Putamen (tissue), 1 donor: ENCODE results near the gene ARID3A.

ENCODE experiments used
- DNase-seq: peaks from one replicate; pipeline ENCODE4 v3.0.0-alpha.2; 2016; ENCODE audit warnings: low spot score

ARID3A gene

DNA sequence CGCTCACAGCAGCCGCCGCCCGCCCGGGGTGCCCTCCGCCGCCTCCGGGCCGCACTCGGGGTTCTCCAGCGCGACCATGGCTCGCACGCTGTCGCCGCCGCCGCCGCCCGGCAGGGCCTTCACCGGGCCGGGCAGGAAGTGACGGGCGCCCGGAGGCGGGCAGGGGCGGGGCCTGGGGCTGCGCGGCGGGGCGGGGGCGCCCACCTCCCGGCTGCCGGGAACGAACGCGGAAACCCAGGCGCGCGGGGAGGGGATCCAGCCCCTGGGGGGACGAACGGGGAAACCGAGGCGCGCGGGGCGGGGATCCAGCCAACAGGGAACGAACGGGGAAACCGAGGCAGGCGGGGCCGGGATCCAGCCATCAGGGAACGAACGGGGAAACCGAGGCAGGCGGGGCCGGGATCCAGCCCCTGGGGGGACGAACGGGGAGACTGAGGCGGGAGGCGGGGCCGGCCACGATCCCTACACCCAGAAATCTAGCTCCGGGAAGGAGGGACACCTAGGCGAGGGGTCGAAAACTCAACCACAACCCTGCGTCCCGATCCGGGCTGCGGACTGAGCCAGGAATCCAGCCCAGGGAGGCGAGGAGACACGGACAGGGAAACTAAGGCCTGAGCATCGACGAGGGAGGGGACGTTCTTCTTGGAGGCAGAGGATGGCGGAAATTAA is 12.6 kb upstream of the ARID3A start, which contains the start of gene R3HDM4:
Gene R3HDM4 (minus strand): TSS at position 140 of the 669 bp plus-strand sequence. CDS start 62 bp downstream, at position 78.
- peak; percentile 64 for DNase-seq

DNA sequence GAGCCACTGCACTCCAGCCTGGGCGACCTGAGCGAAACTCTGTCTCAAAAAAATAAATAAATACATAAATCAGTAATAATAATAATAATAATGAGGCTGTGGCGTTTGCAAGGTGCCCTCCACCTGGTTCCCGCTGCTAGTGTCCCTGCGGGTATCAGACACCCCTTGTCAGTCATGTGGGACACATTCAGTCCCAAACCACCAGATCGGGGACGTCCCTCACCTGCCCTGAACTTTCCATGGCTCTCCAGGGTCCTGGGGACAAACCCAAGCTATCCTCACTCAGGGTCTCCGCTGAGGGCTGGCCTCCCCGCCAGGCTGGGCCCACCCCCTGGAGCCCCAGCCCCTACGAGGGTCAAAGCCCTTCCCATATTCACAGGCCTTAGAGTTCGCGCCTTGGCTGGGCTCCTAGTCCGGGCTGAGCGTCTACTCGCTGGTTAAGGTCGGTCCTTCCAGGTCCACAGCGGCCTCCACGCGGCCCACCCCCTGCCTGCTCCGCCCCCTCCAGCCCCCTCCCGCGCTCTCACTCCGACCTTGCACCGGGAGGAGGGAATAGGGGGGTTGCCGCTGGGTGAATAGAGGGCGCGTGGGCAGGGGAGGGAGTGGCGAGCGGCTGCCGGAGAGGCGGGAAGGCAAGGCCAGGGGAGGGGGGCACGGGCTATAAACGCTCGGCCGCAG is 9.1 kb upstream of the ARID3A start:
- DNase-seq, result no peak

DNA sequence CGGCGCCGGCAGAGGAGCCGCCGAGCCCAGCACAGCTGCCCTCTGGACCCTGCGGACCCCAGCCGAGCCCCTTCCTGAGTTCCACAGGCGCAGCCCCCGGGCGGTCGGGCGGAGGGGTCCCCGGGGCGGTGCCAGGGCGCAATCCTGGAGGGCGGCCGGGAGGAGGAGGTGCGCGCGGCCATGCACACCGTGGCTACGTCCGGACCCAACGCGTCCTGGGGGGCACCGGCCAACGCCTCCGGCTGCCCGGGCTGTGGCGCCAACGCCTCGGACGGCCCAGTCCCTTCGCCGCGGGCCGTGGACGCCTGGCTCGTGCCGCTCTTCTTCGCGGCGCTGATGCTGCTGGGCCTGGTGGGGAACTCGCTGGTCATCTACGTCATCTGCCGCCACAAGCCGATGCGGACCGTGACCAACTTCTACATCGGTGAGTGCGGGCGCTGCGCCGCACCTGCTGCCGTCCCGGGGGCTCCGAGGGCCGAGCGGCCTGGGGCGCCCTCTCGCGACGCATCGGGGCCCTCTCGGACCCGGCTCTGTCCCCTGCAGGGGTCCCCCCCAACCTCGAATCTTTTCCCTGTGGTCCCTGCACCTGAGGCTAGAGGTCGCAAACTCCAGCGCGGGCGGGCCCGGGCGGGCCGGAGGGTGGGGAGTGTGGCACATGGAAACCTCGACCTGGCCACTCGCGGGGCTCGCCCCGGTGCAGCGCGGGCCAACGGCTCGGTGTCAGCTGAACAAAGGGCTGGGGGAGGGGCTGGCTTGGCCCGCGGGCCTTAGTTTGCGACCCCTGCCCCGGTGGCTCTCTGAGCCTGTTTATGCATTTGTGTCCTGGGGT is 8.3 kb upstream of the ARID3A start, which contains the start of gene KISS1R:
Gene KISS1R (plus strand): TSS at position 11 of the 829 bp plus-strand sequence. CDS start 170 bp downstream, at position 181.
- DNase-seq, result no peak

DNA sequence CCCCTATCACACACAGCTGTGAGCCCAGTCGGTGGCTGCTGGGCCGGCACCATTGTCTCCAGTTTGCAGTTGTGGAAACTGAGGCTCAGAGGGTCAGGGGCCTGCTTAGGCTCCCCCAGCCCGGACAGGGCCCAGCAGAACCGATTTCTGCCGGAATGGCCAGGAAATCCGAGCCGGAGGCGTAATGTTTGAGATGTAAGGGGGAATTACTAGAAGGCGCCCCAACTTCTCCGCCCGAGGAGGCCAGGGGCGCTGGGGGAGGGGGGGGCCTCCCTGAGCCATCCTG is 7.7 kb upstream of the ARID3A start:
- no peak for DNase-seq

DNA sequence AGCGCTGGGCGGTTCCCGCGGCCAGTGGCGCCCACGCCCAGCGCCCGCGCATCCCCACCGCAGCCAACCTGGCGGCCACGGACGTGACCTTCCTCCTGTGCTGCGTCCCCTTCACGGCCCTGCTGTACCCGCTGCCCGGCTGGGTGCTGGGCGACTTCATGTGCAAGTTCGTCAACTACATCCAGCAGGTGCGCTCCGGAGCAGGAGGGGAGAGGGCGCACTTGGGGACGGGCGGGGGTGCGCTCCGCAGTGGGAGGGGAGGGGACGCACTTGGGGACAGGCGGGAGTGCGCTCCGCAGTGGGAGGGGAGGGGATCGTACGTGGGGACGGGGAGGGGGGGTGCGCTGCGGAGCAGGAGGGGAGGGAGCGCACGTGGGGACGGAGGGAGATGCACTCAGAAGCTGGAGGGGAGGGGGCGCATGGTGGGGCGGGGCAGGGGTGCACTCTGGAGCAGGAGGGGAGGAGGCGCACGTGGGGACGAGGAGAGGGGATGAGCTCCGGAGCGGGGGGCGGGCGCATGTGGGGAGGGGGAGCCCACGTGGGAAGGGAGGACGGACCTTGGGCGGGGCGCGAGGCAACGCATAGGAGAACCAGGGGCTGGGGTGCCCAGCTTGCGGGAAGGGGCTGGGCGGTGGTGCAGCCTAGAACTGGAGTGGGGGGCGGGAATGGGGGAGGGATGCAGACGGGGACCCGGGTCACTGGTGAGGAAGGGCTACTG is 7.2 kb upstream of the ARID3A start:
- no peak for DNase-seq

DNA sequence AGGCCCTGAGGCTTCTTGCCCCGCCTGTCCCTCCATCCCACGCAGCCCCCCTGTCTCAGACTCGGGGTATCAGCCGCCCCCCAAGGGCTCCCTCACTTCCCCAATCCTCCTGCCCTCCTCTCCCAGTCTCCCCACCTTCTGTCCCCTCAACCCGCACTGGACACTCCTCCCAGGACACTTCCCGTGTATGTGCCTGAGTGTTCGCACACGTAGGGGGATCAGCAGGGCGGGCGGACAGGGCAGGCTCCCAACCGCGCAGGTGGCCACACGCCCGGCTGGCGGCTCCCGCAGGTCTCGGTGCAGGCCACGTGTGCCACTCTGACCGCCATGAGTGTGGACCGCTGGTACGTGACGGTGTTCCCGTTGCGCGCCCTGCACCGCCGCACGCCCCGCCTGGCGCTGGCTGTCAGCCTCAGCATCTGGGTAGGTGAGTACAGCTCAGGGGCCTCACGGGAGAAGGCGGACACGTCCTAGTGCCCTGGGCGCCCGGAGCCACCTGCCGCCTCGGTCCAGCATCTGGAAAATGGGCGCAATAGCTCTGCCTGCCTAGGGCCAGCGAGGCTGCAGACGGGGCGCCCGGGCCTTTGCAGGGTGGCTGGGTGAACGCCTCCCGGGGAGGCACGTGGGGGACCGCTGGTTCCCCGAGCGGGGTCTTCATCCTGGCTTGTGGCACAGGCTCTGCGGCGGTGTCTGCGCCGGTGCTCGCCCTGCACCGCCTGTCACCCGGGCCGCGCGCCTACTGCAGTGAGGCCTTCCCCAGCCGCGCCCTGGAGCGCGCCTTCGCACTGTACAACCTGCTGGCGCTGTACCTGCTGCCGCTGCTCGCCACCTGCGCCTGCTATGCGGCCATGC is 6.4 kb upstream of the ARID3A start:
- no peak for DNase-seq

DNA sequence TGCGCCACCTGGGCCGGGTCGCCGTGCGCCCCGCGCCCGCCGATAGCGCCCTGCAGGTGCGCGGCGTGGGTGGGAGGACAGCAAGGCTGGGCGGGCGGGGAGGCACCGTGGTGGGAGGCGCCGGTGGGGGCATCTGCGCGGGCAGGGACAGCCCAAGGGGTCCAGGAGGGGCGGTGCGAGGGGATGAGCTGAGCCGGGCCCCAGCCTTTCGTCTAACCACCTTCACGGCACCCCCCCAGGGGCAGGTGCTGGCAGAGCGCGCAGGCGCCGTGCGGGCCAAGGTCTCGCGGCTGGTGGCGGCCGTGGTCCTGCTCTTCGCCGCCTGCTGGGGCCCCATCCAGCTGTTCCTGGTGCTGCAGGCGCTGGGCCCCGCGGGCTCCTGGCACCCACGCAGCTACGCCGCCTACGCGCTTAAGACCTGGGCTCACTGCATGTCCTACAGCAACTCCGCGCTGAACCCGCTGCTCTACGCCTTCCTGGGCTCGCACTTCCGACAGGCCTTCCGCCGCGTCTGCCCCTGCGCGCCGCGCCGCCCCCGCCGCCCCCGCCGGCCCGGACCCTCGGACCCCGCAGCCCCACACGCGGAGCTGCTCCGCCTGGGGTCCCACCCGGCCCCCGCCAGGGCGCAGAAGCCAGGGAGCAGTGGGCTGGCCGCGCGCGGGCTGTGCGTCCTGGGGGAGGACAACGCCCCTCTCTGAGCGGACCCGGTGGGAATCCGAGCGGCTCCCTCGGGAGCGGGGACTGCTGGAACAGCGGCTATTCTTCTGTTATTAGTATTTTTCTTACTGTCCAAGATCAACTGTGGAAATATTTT is 5.6 kb upstream of the ARID3A start:
- DNase-seq, result no peak

DNA sequence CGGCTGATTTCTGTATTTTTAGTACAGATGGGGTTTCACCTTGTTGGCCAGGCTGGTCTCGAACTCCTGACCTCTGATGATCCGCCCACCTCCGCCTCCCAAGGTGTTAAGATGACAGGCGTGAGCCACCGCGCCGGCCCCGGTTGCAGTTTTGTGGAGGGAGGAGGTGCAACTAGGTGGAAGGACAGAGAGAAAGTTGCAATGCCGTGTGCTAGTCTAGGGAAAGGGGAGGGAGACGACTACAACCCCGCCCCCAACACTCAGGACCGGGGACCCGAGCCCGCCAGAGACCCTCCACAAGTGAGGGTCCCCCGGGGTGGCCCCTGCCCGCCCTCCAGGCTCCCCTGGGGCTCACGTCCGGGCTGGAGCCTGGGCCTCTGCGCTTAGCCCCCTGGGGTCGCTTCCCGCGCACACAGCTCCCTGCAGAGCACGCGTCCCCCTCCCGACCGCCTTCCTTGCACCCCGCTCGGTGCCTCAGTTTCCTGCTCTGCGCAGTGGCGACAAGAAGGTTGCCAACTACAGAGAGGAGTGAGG is 1.2 kb upstream of the ARID3A start:
- DNase-seq, result no peak

DNA sequence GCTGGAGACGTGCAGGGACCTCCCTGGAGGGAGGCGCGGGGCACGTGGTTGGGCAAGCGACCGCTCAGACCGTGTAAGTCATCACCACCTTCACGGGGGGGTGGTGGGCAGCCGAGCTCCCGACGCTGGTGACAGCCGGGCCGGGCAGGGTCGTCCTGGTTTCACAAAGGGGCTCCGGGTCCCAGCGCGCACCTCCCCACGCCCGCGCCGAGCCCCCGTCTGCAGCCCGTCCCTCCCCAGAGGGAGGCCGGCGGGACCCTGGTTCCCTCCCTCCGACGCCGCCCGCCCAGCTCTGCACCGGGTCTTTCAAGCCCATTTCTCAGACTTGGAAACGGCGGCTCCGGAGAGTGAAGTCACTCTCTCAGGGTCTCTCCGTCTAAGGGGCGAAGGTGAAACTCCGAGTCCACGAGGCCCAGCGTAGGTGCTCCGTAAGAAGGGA is 729 bp upstream of the ARID3A start:
- no peak for DNase-seq

DNA sequence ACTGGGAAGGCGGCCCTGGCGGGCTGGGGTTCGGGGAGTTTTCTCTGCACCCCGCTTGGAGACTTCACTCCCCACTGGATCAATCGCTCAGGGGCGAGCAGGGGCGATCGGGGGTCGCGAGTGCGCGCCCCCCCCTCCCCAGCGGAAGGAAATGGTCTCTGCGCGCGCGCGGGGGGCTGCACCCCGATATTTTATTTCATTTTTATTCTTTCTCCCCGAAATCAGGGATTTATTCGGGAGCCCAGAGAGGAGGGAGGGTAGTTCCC is 421 bp downstream of the ARID3A start:
- DNase-seq, result no peak

DNA sequence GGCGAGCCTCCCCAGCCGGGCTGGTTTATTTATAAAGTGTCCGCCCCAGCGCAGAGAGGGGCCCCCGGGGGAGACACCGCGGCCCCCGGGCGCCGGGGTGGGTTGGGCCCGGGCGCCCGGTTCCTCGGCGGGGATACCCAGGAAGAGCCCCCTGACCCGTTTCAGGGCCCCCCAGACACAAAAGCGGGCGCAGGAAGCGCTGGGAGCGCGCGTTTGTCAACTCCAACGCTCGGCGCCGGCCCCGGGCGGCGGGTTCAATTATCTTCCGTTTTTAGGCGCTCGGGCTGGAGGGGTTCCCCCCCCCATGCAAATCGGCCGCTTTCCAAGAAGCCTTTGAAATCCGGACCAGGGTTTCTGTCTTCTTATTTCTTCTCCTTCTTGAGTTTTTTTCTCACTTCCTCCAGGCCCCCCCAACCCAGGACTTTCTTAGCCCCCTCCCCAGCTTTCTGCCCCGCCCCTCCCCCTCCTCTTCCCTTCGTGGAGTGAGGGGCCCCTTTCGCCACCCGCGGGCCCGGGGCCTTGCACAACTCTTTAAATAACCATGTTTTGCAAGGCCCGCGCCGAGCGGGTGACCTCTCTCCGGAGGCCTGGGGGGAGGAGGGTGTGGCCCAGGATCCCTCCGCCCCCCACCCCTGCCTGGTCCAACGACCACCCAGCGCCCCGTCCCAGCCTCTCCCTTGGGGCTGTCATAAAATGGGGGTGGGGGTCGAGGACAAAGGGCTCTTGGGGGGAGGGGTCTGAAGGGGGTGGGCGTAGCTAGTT is 935 bp downstream of the ARID3A start:
- no peak for DNase-seq

DNA sequence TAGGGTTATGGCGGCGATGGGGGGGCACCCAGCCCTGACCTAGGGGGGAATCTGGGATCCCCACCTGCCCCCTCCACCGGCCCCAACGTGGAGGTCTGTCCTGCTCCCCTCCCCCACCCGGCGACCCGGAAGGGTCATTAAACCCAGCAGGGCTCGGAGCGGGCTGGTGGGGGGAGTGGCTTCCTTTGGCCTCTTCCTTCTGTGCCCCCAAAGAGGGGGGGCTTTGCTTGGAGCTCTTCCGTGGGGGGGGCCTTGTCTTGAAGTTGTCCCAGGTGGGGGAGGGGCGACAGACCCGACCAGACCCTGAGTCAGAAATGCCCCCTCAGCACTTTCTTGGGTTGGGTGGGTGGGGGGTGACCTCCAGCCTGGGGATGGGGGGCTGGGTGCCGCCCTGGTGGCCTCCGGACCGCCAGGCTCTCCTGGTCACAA is 1.5 kb downstream of the ARID3A start:
- DNase-seq, result no peak

DNA sequence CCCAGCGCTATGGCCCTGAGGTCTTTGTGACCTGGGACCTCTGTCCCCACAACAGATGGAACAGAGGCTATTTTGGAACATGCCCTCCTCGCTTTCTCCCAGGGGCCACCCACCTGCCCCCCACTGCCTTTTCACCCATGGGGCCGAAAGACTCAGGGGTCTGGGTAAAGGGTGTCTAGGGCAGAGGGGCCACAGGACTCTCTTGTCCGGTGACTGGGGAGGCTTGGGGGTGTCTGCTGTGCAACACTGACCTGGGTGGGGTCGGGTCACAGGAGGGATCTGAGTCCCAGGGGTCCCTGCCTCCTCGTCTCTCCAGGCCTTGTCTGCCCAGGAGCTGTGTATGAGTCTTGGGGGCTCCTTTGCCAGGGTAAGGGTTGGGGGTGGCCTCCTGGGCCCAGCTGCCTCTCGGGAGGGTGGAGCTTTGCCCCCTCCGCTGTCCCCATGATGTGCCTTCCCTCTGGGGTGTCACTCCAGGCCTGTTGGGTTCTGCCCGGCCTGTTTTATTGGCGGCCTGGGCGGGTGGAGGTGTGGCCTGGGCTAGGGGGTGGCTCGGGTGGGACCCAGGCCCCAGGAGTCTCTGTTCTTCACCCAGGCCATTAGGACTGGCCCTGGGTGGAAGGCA is 2.1 kb downstream of the ARID3A start:
- no peak for DNase-seq

DNA sequence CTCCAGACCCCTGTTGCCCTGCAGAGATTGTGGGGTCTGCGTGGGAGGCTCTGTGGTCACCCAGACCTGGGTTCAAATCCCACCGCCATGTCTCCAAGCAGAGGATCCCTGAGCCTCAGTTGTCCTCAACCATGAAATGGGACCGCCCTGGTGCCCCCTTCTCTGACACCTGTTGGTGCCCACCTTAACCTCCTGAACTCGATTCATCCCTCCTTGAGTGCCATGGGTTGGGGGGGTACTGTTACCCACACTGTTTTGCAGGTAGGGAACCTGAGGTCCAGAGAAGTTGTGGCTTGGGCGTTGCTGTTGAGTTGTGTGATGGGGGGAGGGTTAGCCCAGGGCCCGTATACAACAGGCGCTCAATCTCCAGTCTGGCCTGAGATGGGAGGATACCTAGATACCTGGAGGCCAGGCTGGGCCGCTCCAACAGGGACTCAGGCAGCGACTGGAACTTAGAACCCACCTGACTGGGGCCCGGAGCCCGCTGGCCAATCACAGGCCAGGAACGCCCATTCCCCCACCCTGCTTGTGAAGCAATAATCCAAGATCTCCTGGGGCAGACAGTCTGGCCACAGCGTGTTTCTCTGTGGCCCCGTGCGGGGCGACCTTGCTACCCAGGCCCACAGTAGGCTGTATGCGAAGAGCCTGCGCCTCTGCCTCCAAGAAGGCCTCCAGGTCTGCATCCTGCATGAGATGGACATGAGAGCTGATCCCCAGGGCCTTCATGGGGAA is 2.8 kb downstream of the ARID3A start:
- no peak for DNase-seq

DNA sequence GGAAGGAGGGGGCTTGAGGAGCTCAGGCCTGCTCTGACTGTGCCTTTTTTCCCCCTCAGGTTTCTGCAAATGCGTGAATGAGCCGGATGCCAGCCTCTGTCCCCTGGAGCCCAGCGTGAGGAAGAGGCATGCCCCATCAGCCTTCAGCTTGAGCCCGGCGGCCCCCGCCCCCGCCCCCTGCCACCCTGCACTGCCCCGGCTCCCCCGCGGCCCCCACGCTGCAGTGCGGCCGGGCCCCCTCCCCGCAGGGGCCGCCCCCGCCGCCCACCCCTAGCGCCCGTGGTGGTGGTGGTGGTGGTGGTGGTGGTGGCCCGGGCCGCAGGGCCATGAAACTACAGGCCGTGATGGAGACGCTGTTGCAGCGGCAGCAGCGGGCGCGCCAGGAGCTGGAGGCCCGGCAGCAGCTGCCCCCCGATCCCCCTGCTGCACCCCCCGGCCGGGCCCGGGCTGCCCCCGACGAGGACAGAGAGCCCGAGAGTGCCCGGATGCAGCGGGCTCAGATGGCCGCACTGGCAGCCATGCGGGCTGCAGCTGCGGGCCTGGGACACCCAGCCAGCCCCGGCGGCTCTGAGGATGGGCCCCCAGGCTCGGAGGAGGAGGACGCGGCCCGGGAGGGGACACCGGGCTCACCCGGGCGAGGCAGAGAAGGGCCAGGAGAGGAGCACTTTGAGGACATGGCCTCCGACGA is 3.5 kb downstream of the ARID3A start:
- DNase-seq, result no peak

DNA sequence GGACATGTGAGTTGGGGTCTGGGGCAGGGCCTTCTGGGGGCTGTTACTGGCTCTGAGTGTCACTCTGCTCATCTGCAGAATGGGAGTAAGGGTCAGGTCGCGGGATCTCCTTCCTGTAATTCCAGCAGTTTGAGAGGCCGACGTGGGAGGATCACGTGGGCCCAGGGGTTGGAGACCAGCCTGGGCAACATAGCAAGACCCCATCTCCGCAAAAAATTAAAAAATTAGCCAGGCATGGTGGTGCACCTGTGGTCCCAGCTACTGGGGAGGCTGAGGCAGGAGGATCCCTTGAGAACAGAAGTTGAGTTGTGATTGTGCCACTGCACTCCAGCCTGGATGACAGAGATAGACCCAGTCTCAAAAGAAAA is 4.0 kb downstream of the ARID3A start:
- no peak for DNase-seq

DNA sequence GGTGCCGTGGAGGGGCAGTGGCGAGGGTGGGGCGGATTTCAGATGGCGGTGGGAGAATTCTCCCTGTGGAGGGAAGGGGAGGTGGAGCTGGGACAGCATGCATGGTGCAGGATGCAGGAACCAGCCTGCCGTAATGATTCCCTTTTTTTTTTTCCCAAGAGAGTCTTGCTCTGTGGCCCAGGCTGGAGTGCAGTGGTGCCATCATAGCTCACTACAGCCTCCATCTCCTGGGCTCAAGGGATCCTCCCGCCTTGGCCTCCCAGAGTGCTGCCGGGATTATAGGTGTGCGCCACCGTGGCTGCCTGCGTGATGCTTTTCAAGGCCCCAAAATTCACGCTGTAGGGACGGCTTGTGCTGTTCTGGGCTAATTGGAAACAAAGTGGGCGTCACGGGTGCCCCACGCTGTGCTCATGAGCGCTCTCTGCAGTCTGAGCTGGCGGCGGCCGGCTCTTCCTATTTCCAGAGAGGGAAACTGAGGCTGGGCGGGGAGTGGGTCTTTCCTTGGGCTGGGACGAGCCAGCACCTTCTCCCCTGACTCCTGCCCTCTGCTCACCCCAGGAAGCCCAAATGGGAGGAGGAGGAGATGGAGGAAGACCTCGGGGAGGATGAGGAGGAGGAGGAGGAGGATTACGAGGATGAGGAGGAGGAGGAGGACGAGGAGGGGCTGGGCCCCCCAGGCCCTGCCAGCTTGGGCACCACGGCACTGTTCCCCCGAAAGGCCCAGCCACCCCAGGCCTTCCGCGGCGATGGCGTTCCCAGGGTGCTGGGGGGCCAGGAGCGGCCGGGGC is 6.2 kb downstream of the ARID3A start:
- no peak for DNase-seq
